Activated CD4-positive, CD25-positive, alpha-beta regulatory T cell treated with anti-CD3 and anti-CD28 coated beads, Interleukin-2, amount 50 U/mL, for 72 hours (primary cell): ENCODE measurements around the gene RASA3.
A peak's percentile ranks its signal among the peaks of the same experiment; 100 is the strongest.
"Not testable (repeated sequence)": the region's sequence is repeated elsewhere in the genome, so short reads cannot be mapped to it uniquely, and the experiment has no call there.

Experiments
- DNase-seq: peaks from one replicate; pipeline ENCODE4 v3.0.0; 2021

The RASA3 gene

GRCh38 chr13:113998781-113999617, 133.4 kb downstream of the RASA3 start:
- DNase-seq = no peak

DNA sequence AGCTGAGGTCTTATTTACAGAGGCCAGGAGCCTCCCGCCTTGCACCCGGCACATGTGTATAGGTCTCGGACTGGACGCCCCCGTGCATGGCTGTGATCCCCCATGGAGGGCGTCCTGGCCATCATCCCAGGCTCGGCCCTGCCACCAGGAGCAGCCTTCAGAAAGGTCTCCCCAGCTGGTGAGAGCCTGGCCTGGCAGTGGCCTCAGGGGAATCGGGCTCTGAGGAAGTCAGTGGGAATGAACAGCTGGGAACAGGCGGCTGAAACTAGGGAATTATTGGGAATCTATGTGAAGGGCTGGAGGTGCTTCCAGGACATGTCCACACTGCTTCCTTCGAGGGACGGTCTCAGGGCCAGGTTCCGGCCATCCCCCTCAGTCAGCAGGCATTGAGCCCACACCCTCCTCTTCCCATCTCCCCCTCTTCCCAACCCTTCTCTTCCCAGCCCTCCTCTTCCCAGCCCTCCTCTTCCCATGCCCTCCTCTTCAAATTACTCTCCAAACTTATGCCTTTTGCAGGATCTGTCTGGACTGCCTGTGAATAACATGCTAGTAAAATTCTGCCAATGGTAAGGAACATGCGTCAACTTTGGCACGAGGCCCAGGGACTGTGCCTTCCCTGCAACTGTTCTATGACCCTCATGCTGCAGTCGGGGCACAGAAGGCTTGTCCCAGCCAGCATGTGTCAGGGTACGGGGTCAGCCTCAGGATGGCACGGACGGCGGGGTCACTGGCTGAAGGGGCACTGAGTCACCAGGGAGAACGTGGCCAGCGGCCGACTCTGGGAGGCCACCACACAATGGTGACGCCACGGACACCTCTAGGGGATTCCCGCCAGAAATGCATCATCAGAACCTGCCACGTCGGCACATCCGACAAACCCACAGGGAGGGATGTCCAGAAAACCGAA, 134.3 kb downstream of the RASA3 start:
- no peak for DNase-seq

GRCh38 chr13:113996912-113997745, 135.3 kb downstream of the RASA3 start:
- no peak for DNase-seq

GRCh38 chr13:113996081-113996911, 136.1 kb downstream of the RASA3 start:
- DNase-seq = no peak

DNA sequence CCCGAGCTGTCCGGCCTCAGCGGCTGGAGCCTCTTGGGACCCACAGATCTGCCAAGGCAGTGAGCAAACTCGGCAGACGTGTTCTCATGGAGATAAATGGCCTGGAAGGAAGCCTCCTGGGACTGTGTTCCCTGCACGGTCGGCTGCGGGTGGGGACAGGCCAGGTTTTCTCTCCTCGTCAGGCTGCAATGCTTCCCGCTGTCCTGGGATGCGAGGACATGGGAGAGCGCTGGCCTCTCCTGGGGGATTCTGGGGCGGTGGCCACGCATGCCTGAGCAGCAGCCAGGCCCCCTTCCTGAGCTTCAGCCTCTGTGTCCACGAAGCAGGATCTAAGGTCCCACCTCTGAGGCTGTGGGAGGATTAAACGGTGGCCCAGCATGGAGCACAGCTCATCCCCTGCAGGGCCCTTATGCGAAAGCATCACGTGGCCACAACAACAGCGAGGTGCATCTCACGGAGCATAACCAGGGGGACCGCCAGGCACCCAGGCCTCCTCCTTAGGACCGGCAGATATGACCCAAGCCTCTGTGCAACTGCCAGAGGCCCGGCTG, 137.3 kb downstream of the RASA3 start:
- no peak for DNase-seq

GRCh38 chr13:113992276-113993005, 140.0 kb downstream of the RASA3 start:
- no peak for DNase-seq

DNA sequence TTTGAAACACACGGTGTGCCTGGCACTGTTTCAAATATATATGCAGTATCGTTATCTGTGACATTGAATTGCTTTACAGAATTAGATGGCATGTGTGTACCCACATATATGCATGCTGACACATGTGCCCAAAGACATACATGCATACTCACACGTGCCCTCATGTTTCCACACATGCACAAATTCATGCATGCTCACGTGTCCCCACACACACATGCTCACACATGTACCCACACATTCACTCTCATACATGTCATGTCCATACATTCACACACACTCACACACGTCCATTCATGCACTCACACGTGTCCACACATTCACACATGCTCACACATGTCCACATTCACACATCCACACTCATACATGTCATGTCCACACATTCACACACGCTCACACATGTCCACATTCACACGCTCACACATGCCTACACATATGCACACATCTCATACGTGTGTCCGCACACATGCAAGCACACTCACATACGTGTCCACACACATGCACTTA, 140.7 kb downstream of the RASA3 start:
- DNase-seq = no peak

- no peak for DNase-seq
These were observed 141.2 kb downstream of the RASA3 start for GRCh38 chr13:113991191-113991669.

GRCh38 chr13:113990321-113990837, 142.0 kb downstream of the RASA3 start:
- DNase-seq = no peak

- DNase-seq = no peak
These were observed 142.7 kb downstream of the RASA3 start for GRCh38 chr13:113989585-113990300.

GRCh38 chr13:113988859-113989258, 143.6 kb downstream of the RASA3 start:
- not testable (repeated sequence) for DNase-seq

DNA sequence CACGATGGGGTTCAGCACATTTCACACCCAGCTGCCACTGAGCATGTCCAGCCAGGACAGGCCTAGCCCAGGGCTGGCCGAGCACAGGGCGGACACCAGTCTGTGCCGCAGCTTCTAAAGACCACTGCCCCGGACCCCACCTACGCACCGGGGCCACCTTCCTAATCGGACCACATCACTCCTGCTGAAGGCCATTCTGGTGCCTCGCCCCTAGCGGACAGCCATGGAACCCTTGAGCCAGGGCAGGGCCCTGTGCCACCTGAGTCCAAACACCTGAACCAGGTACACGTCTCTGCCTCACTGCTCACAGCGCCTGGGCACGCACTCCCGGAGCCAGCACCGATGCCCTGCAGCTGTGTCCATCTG, 150.1 kb downstream of the RASA3 start:
- DNase-seq = peak; percentile 27

DNA sequence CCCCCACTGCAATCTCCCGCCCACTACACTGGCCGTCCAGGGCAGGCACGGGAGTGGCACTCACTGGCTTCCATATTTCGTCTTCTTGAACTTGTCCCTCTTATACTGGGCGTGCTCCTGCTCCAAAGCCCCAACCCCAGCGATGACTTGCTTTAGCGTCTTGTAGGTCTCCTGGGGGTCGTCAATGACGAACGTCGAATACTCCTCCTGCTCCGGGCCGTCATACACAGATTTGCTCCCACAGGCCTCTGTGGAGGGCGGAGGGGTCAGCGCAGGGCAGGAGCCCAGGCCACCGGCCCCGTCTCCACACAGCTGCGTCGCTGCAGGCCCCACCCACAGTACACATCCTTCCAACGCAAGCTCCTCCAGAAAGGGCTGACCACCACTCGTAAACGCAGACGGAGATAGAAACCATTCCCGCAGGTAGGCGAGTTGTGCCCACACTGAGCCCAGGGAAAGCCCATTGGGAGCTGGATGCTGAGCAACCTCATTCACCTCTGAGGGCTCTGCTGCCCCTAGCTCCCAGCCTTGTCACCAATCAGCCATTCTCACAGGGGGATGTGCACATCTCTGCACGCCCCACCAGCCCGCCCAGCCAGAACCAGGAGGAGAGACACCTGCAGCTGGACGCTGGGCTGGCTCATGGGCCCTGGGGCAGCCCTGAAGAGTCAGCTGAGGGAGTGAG, 150.7 kb downstream of the RASA3 start:
- no peak for DNase-seq

GRCh38 chr13:113981194-113981605, 151.2 kb downstream of the RASA3 start:
- DNase-seq = no peak

- DNase-seq = no peak
These were observed 151.8 kb downstream of the RASA3 start for GRCh38 chr13:113980489-113981064.

DNA sequence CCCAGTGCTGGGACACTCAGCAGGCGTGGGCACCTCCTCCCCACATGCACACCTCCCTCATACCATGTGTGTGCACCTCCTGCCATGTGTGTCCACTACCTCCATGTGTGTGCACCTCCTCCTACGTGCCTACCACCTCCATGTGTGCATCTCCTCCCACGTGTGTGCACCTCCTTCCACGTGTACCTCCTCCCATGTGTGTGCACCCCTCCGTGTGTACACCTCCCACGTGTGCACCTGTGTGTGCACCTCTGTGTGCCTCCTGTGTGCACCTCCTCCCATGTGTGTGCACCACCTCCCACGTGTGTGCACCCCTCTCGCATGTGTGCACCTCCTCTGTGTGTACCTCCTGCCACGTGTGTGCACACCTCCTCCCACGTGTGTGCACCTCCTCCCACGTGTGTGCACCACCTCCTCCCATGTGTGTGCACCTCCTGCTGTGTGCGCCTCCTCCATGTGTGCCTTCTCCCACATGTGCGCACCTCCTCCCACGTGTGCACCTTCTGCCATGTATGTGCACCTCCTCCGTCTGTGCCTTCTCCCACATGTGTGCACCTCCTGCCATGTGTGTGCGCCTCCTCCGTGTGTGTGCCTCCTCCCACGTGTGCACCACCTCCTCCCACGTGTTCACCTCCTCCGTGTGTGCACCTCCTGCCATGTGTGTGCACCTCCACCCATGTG, 152.5 kb downstream of the RASA3 start:
- DNase-seq = no peak

- no peak for DNase-seq
These were observed 153.5 kb downstream of the RASA3 start for GRCh38 chr13:113978741-113979481.
